Activated naive CD8-positive, alpha-beta T cell treated with anti-CD3 and anti-CD28 coated beads, Interleukin-2, amount 50 U/mL, for 24 hours (primary cell): ENCODE data around the gene FGF3.

Experiments
- ATAC-seq: fragments of 150-1000 bp; cut with Tn5 transposase; one replicate; pipeline ENCODE4 v1.10.0; 2021
- DNase-seq: peaks from one replicate; pipeline ENCODE4 v3.0.0; 2021
- H3K27ac Mint-ChIP-seq: one replicate; pipeline ENCODE4 v1.8.0; 2021; ENCODE audit warnings: mild to moderate bottlenecking, mixed read lengths
- H3K27me3 Mint-ChIP-seq: one replicate; pipeline ENCODE4 v1.8.0; 2021; ENCODE audit warnings: mixed read lengths
- H3K36me3 Mint-ChIP-seq: one replicate; pipeline ENCODE4 v1.8.0; 2021; ENCODE audit warnings: low read depth, mixed read lengths
- H3K4me1 Mint-ChIP-seq: one replicate; pipeline ENCODE4 v1.8.0; 2021; ENCODE audit warnings: mixed read lengths
- H3K4me3 Mint-ChIP-seq: one replicate; pipeline ENCODE4 v1.8.0; 2021; ENCODE audit warnings: mild to moderate bottlenecking, moderate library complexity, mixed read lengths
- H3K9me3 Mint-ChIP-seq: one replicate; pipeline ENCODE4 v1.8.0; 2021; ENCODE audit warnings: mixed read lengths

FGF3 gene

GRCh38 chr11:69821511-69822040 is 2.4 kb upstream of the FGF3 start:
- H3K27ac Mint-ChIP-seq: no peak overlapping the region
- ATAC-seq (no peak), DNase-seq (no peak)
- H3K9me3 Mint-ChIP-seq: no peaks in the 10 kb centered on the region
- no peak overlapping the region for H3K4me3 Mint-ChIP-seq
- H3K27me3 Mint-ChIP-seq: peaks cover 34% of the 10 kb centered on the region
- no peaks in the 10 kb centered on the region for H3K4me1 Mint-ChIP-seq
- H3K36me3 Mint-ChIP-seq: no peaks in the 10 kb centered on the region

- Mint-ChIP-seq H3K9me3 (no peaks in the 10 kb centered on the region), H3K4me3 (no peak overlapping the region), H3K4me1 (no peaks in the 10 kb centered on the region), H3K27me3 (peaks cover 36% of the 10 kb centered on the region), H3K36me3 (no peaks in the 10 kb centered on the region), H3K27ac (no peak overlapping the region)
- DNase-seq: no peak
- ATAC-seq: no peak
These were observed 1.2 kb upstream of the FGF3 start for GRCh38 chr11:69820441-69820840.

- Mint-ChIP-seq H3K9me3 (no peaks in the 10 kb centered on the region), H3K27ac (no peak overlapping the region), H3K27me3 (peaks cover 36% of the 10 kb centered on the region), H3K36me3 (no peaks in the 10 kb centered on the region), H3K4me1 (no peaks in the 10 kb centered on the region), H3K4me3 (no peak overlapping the region)
- no peak for ATAC-seq
- no peak for DNase-seq
These were observed 390 bp upstream of the FGF3 start for GRCh38 chr11:69819541-69820070.

- no peaks in the 10 kb centered on the region for H3K36me3 Mint-ChIP-seq
- no peaks in the 10 kb centered on the region for H3K4me1 Mint-ChIP-seq
- peaks cover 41% of the 10 kb centered on the region for H3K27me3 Mint-ChIP-seq
- H3K27ac Mint-ChIP-seq: no peak overlapping the region
- no peak for DNase-seq
- no peak overlapping the region for H3K4me3 Mint-ChIP-seq
- no peaks in the 10 kb centered on the region for H3K9me3 Mint-ChIP-seq
- no peak for ATAC-seq
These were observed 999 bp downstream of the FGF3 start for GRCh38 chr11:69818231-69818602.

- no peak for ATAC-seq
- H3K27ac Mint-ChIP-seq: no peak overlapping the region
- peaks cover 38% of the 10 kb centered on the region for H3K27me3 Mint-ChIP-seq
- DNase-seq: no peak
- no peaks in the 10 kb centered on the region for H3K9me3 Mint-ChIP-seq
- no peaks in the 10 kb centered on the region for H3K4me1 Mint-ChIP-seq
- no peak overlapping the region for H3K4me3 Mint-ChIP-seq
- H3K36me3 Mint-ChIP-seq: no peaks in the 10 kb centered on the region
These were observed 1.7 kb downstream of the FGF3 start for GRCh38 chr11:69817265-69818230.

GRCh38 chr11:69816671-69817070 is 2.5 kb downstream of the FGF3 start:
- H3K4me3 Mint-ChIP-seq: no peak overlapping the region
- H3K36me3 Mint-ChIP-seq: no peaks in the 10 kb centered on the region
- H3K4me1 Mint-ChIP-seq: no peaks in the 10 kb centered on the region
- no peak for ATAC-seq
- DNase-seq: no peak
- H3K9me3 Mint-ChIP-seq: no peaks in the 10 kb centered on the region
- H3K27ac Mint-ChIP-seq: no peak overlapping the region
- peaks cover 37% of the 10 kb centered on the region for H3K27me3 Mint-ChIP-seq

- Mint-ChIP-seq H3K27me3 (peaks cover 34% of the 10 kb centered on the region), H3K4me3 (no peak overlapping the region)
These were observed 3.2 kb downstream of the FGF3 start for GRCh38 chr11:69815973-69816372.

GRCh38 chr11:69814902-69815301 is 4.3 kb downstream of the FGF3 start:
- no peak for ATAC-seq
- no peak overlapping the region for H3K27ac Mint-ChIP-seq
- no peaks in the 10 kb centered on the region for H3K36me3 Mint-ChIP-seq
- no peaks in the 10 kb centered on the region for H3K9me3 Mint-ChIP-seq
- peaks cover 27% of the 10 kb centered on the region for H3K27me3 Mint-ChIP-seq
- H3K4me1 Mint-ChIP-seq: no peaks in the 10 kb centered on the region
- no peak for DNase-seq
- H3K4me3 Mint-ChIP-seq: no peak overlapping the region

More at GRCh38 chr11:69815973-69816372, 3.2 kb downstream of the FGF3 start:
- Mint-ChIP-seq H3K27ac (no peak overlapping the region), H3K4me1 (no peaks in the 10 kb centered on the region), H3K36me3 (no peaks in the 10 kb centered on the region), H3K9me3 (no peaks in the 10 kb centered on the region)
- no peak for ATAC-seq
- DNase-seq: no peak

- no peak for DNase-seq
- Mint-ChIP-seq H3K9me3 (no peaks in the 10 kb centered on the region), H3K4me1 (no peaks in the 10 kb centered on the region), H3K27ac (no peak overlapping the region), H3K27me3 (peaks cover 27% of the 10 kb centered on the region), H3K4me3 (no peak overlapping the region), H3K36me3 (no peaks in the 10 kb centered on the region)
- ATAC-seq: no peak
These were observed 4.8 kb downstream of the FGF3 start for GRCh38 chr11:69814411-69814810.

- H3K9me3 Mint-ChIP-seq: no peaks in the 10 kb centered on the region
- no peaks in the 10 kb centered on the region for H3K36me3 Mint-ChIP-seq
- no peak for ATAC-seq
- H3K27ac Mint-ChIP-seq: peak overlapping the region; percentile 52
- no peaks in the 10 kb centered on the region for H3K4me1 Mint-ChIP-seq
- no peak overlapping the region for H3K4me3 Mint-ChIP-seq
- H3K27me3 Mint-ChIP-seq: peaks cover 27% of the 10 kb centered on the region
- DNase-seq: no peak
These were observed 5.4 kb downstream of the FGF3 start for GRCh38 chr11:69813839-69814238.

- Mint-ChIP-seq H3K4me1 (no peaks in the 10 kb centered on the region), H3K4me3 (no peak overlapping the region), H3K27ac (no peak overlapping the region), H3K36me3 (no peaks in the 10 kb centered on the region), H3K9me3 (no peaks in the 10 kb centered on the region), H3K27me3 (peaks cover 29% of the 10 kb centered on the region)
- no peak for ATAC-seq
- DNase-seq: no peak
These were observed 6.3 kb downstream of the FGF3 start for GRCh38 chr11:69812946-69813345.

- no peak overlapping the region for H3K27ac Mint-ChIP-seq
- no peaks in the 10 kb centered on the region for H3K4me1 Mint-ChIP-seq
- H3K9me3 Mint-ChIP-seq: no peaks in the 10 kb centered on the region
- no peak for DNase-seq
- H3K4me3 Mint-ChIP-seq: no peak overlapping the region
- H3K36me3 Mint-ChIP-seq: no peaks in the 10 kb centered on the region
- peaks cover 31% of the 10 kb centered on the region for H3K27me3 Mint-ChIP-seq
- no peak for ATAC-seq
These were observed 7.0 kb downstream of the FGF3 start for GRCh38 chr11:69812256-69812655.

GRCh38 chr11:69811431-69811830 is 7.8 kb downstream of the FGF3 start:
- Mint-ChIP-seq H3K27me3 (peaks cover 27% of the 10 kb centered on the region), H3K36me3 (no peaks in the 10 kb centered on the region), H3K4me3 (no peak overlapping the region), H3K4me1 (no peaks in the 10 kb centered on the region), H3K9me3 (no peaks in the 10 kb centered on the region), H3K27ac (no peak overlapping the region)
- no peak for ATAC-seq
- no peak for DNase-seq

GRCh38 chr11:69810289-69811118 is 8.7 kb downstream of the FGF3 start:
- Mint-ChIP-seq H3K4me3 (no peak overlapping the region), H3K9me3 (no peaks in the 10 kb centered on the region), H3K27me3 (peaks cover 23% of the 10 kb centered on the region), H3K36me3 (no peaks in the 10 kb centered on the region), H3K4me1 (no peaks in the 10 kb centered on the region), H3K27ac (no peak overlapping the region)
- DNase-seq (no peak), ATAC-seq (peak; percentile 26)
